WTC11 (cell line): Measurements from ENCODE around the gene TBC1D1. TPM values are rescaled to one million over a fixed set of nuclear protein-coding genes. Genes with fewer than 3 reads are reported as not detected.
A peak's percentile ranks its signal among the peaks of the same experiment; 100 is the strongest.

ENCODE experiments used
- ATAC-seq: fragments of 200-7000 bp; cut with Tn5 transposase; 2 replicates; pipeline ENCODE4 v1.10.0; 2021; ENCODE audit warnings: mild to moderate bottlenecking, moderate library complexity
- CTCF ChIA-PET: fragments of 300-600 bp; sonication (Branson Sonifier 250); formaldehyde crosslinking; loops from one replicate; lab custom pipeline; 2021; ENCODE audit warnings: antibody characterized with exemption; lab: Charles Lee
- POLR2A ChIA-PET: fragments of 350-600 bp; sonication (Branson Sonifier 250); formaldehyde crosslinking; loops from one replicate; lab custom pipeline; 2021; ENCODE audit warnings: antibody characterized with exemption; lab: Charles Lee
- DNase-seq: peaks from one replicate; pipeline ENCODE4 v3.0.0; 2021; ENCODE audit warnings: low spot score
- H3K27ac Mint-ChIP-seq: 2 replicates; pipeline ENCODE4 v1.8.0; 2021; ENCODE audit warnings: mixed read lengths
- H3K27me3 Mint-ChIP-seq: 2 replicates; pipeline ENCODE4 v1.8.0; 2021; ENCODE audit warnings: low read depth, mild to moderate bottlenecking, moderate library complexity, mixed read lengths
- H3K36me3 Mint-ChIP-seq: 2 replicates; pipeline ENCODE4 v1.8.0; 2021; ENCODE audit warnings: mixed read lengths
- H3K4me1 Mint-ChIP-seq: 2 replicates; pipeline ENCODE4 v1.8.0; 2022; ENCODE audit warnings: mixed read lengths
- H3K4me3 Mint-ChIP-seq: 2 replicates; pipeline ENCODE4 v1.8.0; 2021; ENCODE audit warnings: mild to moderate bottlenecking, moderate library complexity, mixed read lengths
- H3K9me3 Mint-ChIP-seq: 2 replicates; pipeline ENCODE4 v1.8.0; 2021; ENCODE audit warnings: mixed read lengths
- CBFB ChIP-seq: sonication (generic); formaldehyde crosslinking; IDR thresholded peaks from 2 replicates; pipeline ENCODE4 v1.8.1; 2022; ENCODE audit warnings: mild to moderate bottlenecking, low read depth, missing genetic modification reagents
- EMX1 ChIP-seq: fragments of 250-450 bp; sonication (Bioruptor Pico); IDR thresholded peaks from 2 replicates; pipeline ENCODE4 v1.8.0; 2021; ENCODE audit warnings: mild to moderate bottlenecking
- ETV6 ChIP-seq: sonication (generic); formaldehyde crosslinking; IDR thresholded peaks from 2 replicates; pipeline ENCODE4 v1.8.1; 2022; ENCODE audit warnings: mild to moderate bottlenecking, missing genetic modification reagents
- FOXK1 ChIP-seq: sonication (generic); formaldehyde crosslinking; IDR thresholded peaks from 2 replicates; pipeline ENCODE4 v1.8.0; 2022; ENCODE audit warnings: mild to moderate bottlenecking, moderate library complexity, missing genetic modification reagents
- GABPB1 ChIP-seq: sonication (generic); formaldehyde crosslinking; IDR thresholded peaks from 2 replicates; pipeline ENCODE4 v1.8.1; 2023; ENCODE audit warnings: mild to moderate bottlenecking, missing genetic modification reagents
- JAZF1 ChIP-seq: fragments of 250-450 bp; sonication (Bioruptor Pico); IDR thresholded peaks from 2 replicates; pipeline ENCODE4 v1.9.0; 2021; ENCODE audit warnings: moderate library complexity, mild to moderate bottlenecking, inconsistent platforms
- MYBL2 ChIP-seq: sonication (generic); formaldehyde crosslinking; IDR thresholded peaks from 2 replicates; pipeline ENCODE4 v1.8.1; 2023; ENCODE audit warnings: mild to moderate bottlenecking, moderate library complexity, missing genetic modification reagents
- NFATC4 ChIP-seq: fragments of 250-450 bp; sonication (Bioruptor Pico); IDR thresholded peaks from 2 replicates; pipeline ENCODE4 v1.9.0; 2021; ENCODE audit warnings: mild to moderate bottlenecking
- NR1H2 ChIP-seq: sonication (generic); formaldehyde crosslinking; IDR thresholded peaks from 2 replicates; pipeline ENCODE4 v1.9.0; 2021; ENCODE audit warnings: mild to moderate bottlenecking, moderate library complexity, missing genetic modification reagents
- OVOL2 ChIP-seq: fragments of 250-450 bp; sonication (Bioruptor Pico); IDR thresholded peaks from 2 replicates; pipeline ENCODE4 v1.9.0; 2021; ENCODE audit warnings: mild to moderate bottlenecking, borderline replicate concordance
- SOX15 ChIP-seq: fragments of 250-450 bp; sonication (Bioruptor Pico); IDR thresholded peaks from 2 replicates; pipeline ENCODE4 v1.9.0; 2021; ENCODE audit warnings: mild to moderate bottlenecking
- TCF7 ChIP-seq: sonication (generic); formaldehyde crosslinking; IDR thresholded peaks from 2 replicates; pipeline ENCODE4 v1.8.0; 2022; ENCODE audit warnings: mild to moderate bottlenecking, low read depth, missing genetic modification reagents, moderate library complexity
- TP53 ChIP-seq: sonication (generic); formaldehyde crosslinking; IDR thresholded peaks from 2 replicates; pipeline ENCODE4 v1.8.1; 2023; ENCODE audit warnings: mild to moderate bottlenecking, missing genetic modification reagents
- ZBTB21 ChIP-seq: sonication (generic); formaldehyde crosslinking; IDR thresholded peaks from 2 replicates; pipeline ENCODE4 v1.8.1; 2023; ENCODE audit warnings: mild to moderate bottlenecking, missing genetic modification reagents, borderline replicate concordance
- ZNF121 ChIP-seq: sonication (generic); formaldehyde crosslinking; IDR thresholded peaks from 2 replicates; pipeline ENCODE4 v1.8.0; 2023; ENCODE audit warnings: missing genetic modification reagents
- ZNF219 ChIP-seq: sonication (generic); formaldehyde crosslinking; IDR thresholded peaks from 2 replicates; pipeline ENCODE4 v1.8.0; 2023; ENCODE audit warnings: missing genetic modification reagents, mild to moderate bottlenecking, borderline replicate concordance
- ZNF232 ChIP-seq: sonication (generic); formaldehyde crosslinking; IDR thresholded peaks from 2 replicates; pipeline ENCODE4 v1.8.0; 2022; ENCODE audit warnings: mild to moderate bottlenecking, missing genetic modification reagents
- ZNF423 ChIP-seq: fragments of 250-450 bp; sonication (Bioruptor Pico); IDR thresholded peaks from 2 replicates; pipeline ENCODE4 v2.1.2; 2022; ENCODE audit warnings: mild to moderate bottlenecking, moderate library complexity
- total RNA-seq: library from RNA; stranded (reverse); gene quantifications from 3 replicates; pipeline ENCODE4 v1.2.3, GENCODE V29; 2021
- TF ChIP-seq, protein P1 (sequence below): sonication (generic); formaldehyde crosslinking; IDR thresholded peaks from 2 replicates; pipeline ENCODE4 v1.8.1; 2022; ENCODE audit warnings: mild to moderate bottlenecking, moderate library complexity, missing genetic modification reagents
- TF ChIP-seq, protein P2 (sequence below): fragments of 250-450 bp; sonication (Bioruptor Pico); IDR thresholded peaks from 2 replicates; pipeline ENCODE4 v1.8.0; 2021; ENCODE audit warnings: mild to moderate bottlenecking
- TF ChIP-seq, protein P3 (sequence below): sonication (generic); formaldehyde crosslinking; IDR thresholded peaks from 2 replicates; pipeline ENCODE4 v1.8.1; 2023; ENCODE audit warnings: mild to moderate bottlenecking, missing genetic modification reagents, borderline replicate concordance
- TF ChIP-seq, protein P4 (sequence below): fragments of 250-450 bp; sonication (Bioruptor Pico); IDR thresholded peaks from 2 replicates; pipeline ENCODE4 v1.9.0; 2021; ENCODE audit warnings: mild to moderate bottlenecking
- TF ChIP-seq, protein P5 (sequence below): sonication (generic); formaldehyde crosslinking; IDR thresholded peaks from 2 replicates; pipeline ENCODE4 v1.8.0; 2022; ENCODE audit warnings: mild to moderate bottlenecking, missing genetic modification reagents

The TBC1D1 gene
- total RNA-seq, 1 experiment from 2014 or later: 134 TPM

DNA sequence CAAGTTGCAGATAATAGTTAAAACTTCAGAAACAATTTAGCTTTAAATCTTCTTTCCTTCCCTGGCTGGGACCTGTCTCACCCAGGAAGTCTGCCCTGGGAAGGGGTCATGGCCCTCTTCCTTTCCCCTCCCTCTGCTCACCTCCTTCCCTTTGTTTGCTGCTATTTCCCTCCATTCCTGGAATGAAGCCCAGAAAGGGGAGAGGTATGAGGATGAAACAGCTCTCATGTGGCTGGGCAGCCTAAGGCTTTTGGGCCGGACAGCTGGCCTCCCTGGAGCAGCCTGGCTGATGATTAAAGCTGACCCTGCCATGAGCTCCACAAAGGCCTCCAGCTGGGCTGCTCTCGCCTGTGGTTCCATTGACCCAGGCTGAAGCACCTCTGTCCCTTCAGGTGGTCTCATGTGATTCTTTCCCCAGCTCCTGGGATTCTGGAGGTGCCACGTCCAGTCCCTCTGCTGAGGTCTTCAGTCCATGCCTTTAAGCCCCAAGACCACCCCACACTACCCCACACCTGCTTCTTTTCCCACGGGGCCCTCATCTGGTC lies 271.4 kb downstream of the TBC1D1 start:
- Mint-ChIP-seq H3K9me3 (peaks cover 17% of the 10 kb centered on the region), H3K36me3 (peaks cover 9% of the 10 kb centered on the region), H3K4me1 (peaks cover 19% of the 10 kb centered on the region), H3K27ac (no peak overlapping the region), H3K27me3 (no peaks in the 10 kb centered on the region; the same call in 1 of the 2 replicates), H3K4me3 (no peak overlapping the region)
- POLR2A ChIA-PET: interaction anchor here (0.6 kb wide), 1 partner anchor 77 kb away, joined by 3 read pairs; no protein-coding TSS in a partner anchor
- ATAC-seq (peak; percentile 26), DNase-seq (no peak)
- CTCF ChIA-PET: interaction anchor here (1.0 kb wide), 2 partner anchors 31 to 93 kb away, joined by 3 to 4 read pairs; no protein-coding TSS in a partner anchor
- TF ChIP-seq, protein P1, sequence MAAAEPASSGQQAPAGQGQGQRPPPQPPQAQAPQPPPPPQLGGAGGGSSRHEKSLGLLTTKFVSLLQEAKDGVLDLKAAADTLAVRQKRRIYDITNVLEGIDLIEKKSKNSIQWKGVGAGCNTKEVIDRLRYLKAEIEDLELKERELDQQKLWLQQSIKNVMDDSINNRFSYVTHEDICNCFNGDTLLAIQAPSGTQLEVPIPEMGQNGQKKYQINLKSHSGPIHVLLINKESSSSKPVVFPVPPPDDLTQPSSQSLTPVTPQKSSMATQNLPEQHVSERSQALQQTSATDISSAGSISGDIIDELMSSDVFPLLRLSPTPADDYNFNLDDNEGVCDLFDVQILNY (CRISPR knock-in tag): no peak
- TF ChIP-seq ZNF423 (CRISPR knock-in tag): peak; percentile 32; the same call in 1 of the 2 replicates
- no peak for TF ChIP-seq ZNF232 (CRISPR knock-in tag)
- TF ChIP-seq ZNF219 (CRISPR knock-in tag): no peak
- no peak for TF ChIP-seq FOXK1 (CRISPR knock-in tag)
- TF ChIP-seq, protein P2, sequence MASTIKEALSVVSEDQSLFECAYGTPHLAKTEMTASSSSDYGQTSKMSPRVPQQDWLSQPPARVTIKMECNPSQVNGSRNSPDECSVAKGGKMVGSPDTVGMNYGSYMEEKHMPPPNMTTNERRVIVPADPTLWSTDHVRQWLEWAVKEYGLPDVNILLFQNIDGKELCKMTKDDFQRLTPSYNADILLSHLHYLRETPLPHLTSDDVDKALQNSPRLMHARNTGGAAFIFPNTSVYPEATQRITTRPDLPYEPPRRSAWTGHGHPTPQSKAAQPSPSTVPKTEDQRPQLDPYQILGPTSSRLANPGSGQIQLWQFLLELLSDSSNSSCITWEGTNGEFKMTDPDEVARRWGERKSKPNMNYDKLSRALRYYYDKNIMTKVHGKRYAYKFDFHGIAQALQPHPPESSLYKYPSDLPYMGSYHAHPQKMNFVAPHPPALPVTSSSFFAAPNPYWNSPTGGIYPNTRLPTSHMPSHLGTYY (CRISPR knock-in tag): no peak
- 0 out of 2 replicates have a peak, but pooled peaks have one; percentile 60 for TF ChIP-seq GABPB1
- TF ChIP-seq OVOL2 (CRISPR knock-in tag): no peak
- TF ChIP-seq ZBTB21 (CRISPR knock-in tag): no peak
- no peak for TF ChIP-seq TP53 (CRISPR knock-in tag)
- TF ChIP-seq NFATC4 (CRISPR knock-in tag): no peak
- no peak for TF ChIP-seq ZNF121 (CRISPR knock-in tag)

DNA sequence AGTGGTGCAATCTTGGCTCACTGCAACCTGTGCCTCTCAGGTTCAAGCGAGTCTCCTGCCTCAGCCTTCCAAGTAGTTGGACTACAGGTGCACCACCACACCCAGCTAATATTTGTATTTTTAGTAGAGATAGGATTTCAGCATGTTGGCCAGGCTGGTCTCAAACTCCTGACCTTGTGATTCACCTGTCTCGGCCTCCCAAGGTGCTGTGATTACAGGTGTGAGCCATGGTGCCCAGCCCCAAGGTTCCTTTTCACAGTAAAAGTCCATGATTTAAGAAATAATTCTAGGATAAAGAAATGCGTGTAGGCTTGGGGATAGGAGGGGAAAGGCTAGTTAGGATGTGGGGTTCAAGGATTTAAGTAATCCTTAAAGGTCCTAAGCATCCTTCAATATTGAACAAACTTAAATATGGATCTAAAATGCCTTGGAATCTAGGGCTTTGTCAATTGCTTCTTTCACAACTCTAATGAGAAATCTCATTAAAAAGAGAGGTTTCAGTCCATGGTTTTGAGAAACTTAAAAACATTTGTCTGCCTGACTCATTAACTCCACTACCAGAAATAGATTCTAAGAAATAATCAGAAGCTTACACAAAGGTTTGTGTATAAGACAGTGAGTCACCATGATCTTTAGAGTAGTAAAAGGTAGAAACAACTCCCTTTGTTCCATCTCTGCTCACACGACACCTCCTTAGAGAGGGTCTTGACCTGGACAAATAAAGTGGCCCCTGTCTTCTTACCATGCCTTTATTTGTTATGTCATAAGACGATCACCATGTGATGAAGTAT lies 272.5 kb downstream of the TBC1D1 start:
- DNase-seq: no peak
- H3K27me3 Mint-ChIP-seq: no peaks in the 10 kb centered on the region; the same call in 1 of the 2 replicates
- POLR2A ChIA-PET: no interaction called here
- no peak overlapping the region for H3K4me3 Mint-ChIP-seq
- H3K4me1 Mint-ChIP-seq: peaks cover 16% of the 10 kb centered on the region
- ATAC-seq: no peak
- H3K36me3 Mint-ChIP-seq: peaks cover 9% of the 10 kb centered on the region
- no peak overlapping the region for H3K27ac Mint-ChIP-seq
- H3K9me3 Mint-ChIP-seq: peaks cover 17% of the 10 kb centered on the region
- TF ChIP-seq, protein P3, sequence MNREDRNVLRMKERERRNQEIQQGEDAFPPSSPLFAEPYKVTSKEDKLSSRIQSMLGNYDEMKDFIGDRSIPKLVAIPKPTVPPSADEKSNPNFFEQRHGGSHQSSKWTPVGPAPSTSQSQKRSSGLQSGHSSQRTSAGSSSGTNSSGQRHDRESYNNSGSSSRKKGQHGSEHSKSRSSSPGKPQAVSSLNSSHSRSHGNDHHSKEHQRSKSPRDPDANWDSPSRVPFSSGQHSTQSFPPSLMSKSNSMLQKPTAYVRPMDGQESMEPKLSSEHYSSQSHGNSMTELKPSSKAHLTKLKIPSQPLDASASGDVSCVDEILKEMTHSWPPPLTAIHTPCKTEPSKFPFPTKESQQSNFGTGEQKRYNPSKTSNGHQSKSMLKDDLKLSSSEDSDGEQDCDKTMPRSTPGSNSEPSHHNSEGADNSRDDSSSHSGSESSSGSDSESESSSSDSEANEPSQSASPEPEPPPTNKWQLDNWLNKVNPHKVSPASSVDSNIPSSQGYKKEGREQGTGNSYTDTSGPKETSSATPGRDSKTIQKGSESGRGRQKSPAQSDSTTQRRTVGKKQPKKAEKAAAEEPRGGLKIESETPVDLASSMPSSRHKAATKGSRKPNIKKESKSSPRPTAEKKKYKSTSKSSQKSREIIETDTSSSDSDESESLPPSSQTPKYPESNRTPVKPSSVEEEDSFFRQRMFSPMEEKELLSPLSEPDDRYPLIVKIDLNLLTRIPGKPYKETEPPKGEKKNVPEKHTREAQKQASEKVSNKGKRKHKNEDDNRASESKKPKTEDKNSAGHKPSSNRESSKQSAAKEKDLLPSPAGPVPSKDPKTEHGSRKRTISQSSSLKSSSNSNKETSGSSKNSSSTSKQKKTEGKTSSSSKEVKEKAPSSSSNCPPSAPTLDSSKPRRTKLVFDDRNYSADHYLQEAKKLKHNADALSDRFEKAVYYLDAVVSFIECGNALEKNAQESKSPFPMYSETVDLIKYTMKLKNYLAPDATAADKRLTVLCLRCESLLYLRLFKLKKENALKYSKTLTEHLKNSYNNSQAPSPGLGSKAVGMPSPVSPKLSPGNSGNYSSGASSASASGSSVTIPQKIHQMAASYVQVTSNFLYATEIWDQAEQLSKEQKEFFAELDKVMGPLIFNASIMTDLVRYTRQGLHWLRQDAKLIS (CRISPR knock-in tag): no peak
- no peak for TF ChIP-seq EMX1
- TF ChIP-seq ETV6: no peak
- TF ChIP-seq MYBL2 (CRISPR knock-in tag): no peak
- TF ChIP-seq NR1H2 (CRISPR knock-in tag): no peak
- TF ChIP-seq JAZF1 (CRISPR knock-in tag): no peak
- TF ChIP-seq NFATC4 (CRISPR knock-in tag): no peak
- TF ChIP-seq SOX15 (CRISPR knock-in tag): no peak
- TF ChIP-seq CBFB (CRISPR knock-in tag): no peak
- TF ChIP-seq TCF7 (CRISPR knock-in tag): no peak
- TF ChIP-seq, protein P4, sequence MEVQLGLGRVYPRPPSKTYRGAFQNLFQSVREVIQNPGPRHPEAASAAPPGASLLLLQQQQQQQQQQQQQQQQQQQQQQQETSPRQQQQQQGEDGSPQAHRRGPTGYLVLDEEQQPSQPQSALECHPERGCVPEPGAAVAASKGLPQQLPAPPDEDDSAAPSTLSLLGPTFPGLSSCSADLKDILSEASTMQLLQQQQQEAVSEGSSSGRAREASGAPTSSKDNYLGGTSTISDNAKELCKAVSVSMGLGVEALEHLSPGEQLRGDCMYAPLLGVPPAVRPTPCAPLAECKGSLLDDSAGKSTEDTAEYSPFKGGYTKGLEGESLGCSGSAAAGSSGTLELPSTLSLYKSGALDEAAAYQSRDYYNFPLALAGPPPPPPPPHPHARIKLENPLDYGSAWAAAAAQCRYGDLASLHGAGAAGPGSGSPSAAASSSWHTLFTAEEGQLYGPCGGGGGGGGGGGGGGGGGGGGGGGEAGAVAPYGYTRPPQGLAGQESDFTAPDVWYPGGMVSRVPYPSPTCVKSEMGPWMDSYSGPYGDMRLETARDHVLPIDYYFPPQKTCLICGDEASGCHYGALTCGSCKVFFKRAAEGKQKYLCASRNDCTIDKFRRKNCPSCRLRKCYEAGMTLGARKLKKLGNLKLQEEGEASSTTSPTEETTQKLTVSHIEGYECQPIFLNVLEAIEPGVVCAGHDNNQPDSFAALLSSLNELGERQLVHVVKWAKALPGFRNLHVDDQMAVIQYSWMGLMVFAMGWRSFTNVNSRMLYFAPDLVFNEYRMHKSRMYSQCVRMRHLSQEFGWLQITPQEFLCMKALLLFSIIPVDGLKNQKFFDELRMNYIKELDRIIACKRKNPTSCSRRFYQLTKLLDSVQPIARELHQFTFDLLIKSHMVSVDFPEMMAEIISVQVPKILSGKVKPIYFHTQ (CRISPR knock-in tag): no peak
- TF ChIP-seq, protein P5, sequence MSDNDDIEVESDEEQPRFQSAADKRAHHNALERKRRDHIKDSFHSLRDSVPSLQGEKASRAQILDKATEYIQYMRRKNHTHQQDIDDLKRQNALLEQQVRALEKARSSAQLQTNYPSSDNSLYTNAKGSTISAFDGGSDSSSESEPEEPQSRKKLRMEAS: no peak
- CTCF ChIA-PET: no interaction called here
